GM10847 (cell line): ENCODE measurements around the gene SDR42E2.

Experiments
- POLR2A ChIP-seq: IDR thresholded peaks from 2 replicates; pipeline ENCODE4 v1.6.1; 2011; ENCODE audit not compliant: insufficient read length; ENCODE audit errors: extremely low read depth

The SDR42E2 gene

DNA sequence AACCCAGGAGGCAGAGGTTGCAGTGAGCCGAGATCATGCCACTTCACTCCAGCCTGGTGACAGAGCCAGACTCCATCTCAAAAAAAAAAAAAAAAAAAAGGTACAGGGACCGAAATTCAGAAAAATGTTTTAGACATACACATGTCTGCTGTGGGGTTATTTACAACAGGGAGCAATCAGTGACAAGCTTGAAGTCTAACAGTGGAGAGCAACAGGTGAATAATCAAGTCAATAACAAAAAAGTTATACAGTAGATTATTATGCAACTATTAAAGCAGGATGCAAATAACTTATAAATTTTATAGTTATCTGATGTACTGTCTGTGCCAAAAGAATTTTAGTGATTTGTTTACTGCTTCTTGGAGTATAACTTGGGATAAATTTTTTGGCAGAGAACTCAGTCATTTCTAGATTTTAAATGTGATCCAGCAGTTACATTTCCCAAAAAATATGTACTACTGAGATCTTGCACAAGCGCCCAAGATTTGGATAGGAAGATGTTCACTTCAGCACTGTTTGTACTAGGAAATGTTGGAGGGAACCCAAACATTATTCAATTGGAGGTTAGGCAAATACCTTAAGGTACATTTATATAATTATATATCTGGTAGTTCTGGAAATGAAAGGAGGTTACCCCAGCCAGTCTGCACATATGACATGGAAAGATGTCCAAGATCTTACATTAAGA is 77.9 kb downstream of the SDR42E2 start:
- no peak for TF ChIP-seq POLR2A
